T-helper 2 cell treated with Interferon-gamma antibody and Interleukin-4, amounts not matched to agents 5 μg/mL and 100 μg/mL, for 36 hours (primary cell): ENCODE results near the gene DCST2.

Experiments
- DNase-seq: peaks from one replicate; pipeline ENCODE4 v3.0.0; 2021; ENCODE audit warnings: low spot score
- H3K27ac Mint-ChIP-seq: one replicate; pipeline ENCODE4 v1.8.0; 2021; ENCODE audit warnings: mild to moderate bottlenecking, mixed read lengths
- H3K27me3 Mint-ChIP-seq: one replicate; pipeline ENCODE4 v1.8.0; 2021; ENCODE audit warnings: low read depth, mixed read lengths
- H3K36me3 Mint-ChIP-seq: one replicate; pipeline ENCODE4 v1.8.0; 2021; ENCODE audit warnings: low read depth, mixed read lengths
- H3K4me1 Mint-ChIP-seq: one replicate; pipeline ENCODE4 v1.8.0; 2021; ENCODE audit warnings: low read depth, mixed read lengths
- H3K4me3 Mint-ChIP-seq: one replicate; pipeline ENCODE4 v1.8.0; 2022; ENCODE audit warnings: mild to moderate bottlenecking, moderate library complexity, mixed read lengths
- H3K9me3 Mint-ChIP-seq: one replicate; pipeline ENCODE4 v1.8.0; 2021; ENCODE audit warnings: mixed read lengths

Gene DCST2

GRCh38 chr1:155033524-155033923 is at the start of gene DCST2, which contains the start of gene DCST1:
Gene DCST2 (minus strand): TSS chr1:155033781. CDS start chr1:155033701, 80 bp downstream.
Gene DCST1 (plus strand): TSS chr1:155033824. CDS start chr1:155034037, 213 bp downstream.
- Mint-ChIP-seq H3K4me3 (no peak within 1 kb of the TSS), H3K27me3 (peaks cover 8% of the 10 kb centered on the region), H3K36me3 (no peaks in the 10 kb centered on the region), H3K27ac (no peak within 1 kb of the TSS), H3K9me3 (no peaks in the 10 kb centered on the region), H3K4me1 (no peaks in the 10 kb centered on the region)
- no peak for DNase-seq

- H3K4me1 Mint-ChIP-seq, result peaks cover 34% of the 10 kb centered on the region
- DNase-seq, result no peak
- peaks cover 47% of the 10 kb centered on the region for H3K27me3 Mint-ChIP-seq
- no peak overlapping the region for H3K4me3 Mint-ChIP-seq
- H3K27ac Mint-ChIP-seq, result no peak overlapping the region
- no peaks in the 10 kb centered on the region for H3K9me3 Mint-ChIP-seq
- H3K36me3 Mint-ChIP-seq, result peaks cover 2% of the 10 kb centered on the region
Measured at GRCh38 chr1:155083052-155083541, 49.5 kb upstream of the DCST2 start.

GRCh38 chr1:155082301-155083051 is 48.9 kb upstream of the DCST2 start:
- Mint-ChIP-seq H3K27ac (no peak overlapping the region), H3K36me3 (peaks cover 2% of the 10 kb centered on the region), H3K27me3 (peaks cover 52% of the 10 kb centered on the region), H3K4me3 (peak overlapping the region; percentile 47), H3K4me1 (peaks cover 38% of the 10 kb centered on the region), H3K9me3 (no peaks in the 10 kb centered on the region)
- no peak for DNase-seq

- Mint-ChIP-seq H3K9me3 (no peaks in the 10 kb centered on the region), H3K36me3 (peaks cover 2% of the 10 kb centered on the region), H3K27me3 (peaks cover 52% of the 10 kb centered on the region), H3K4me1 (peaks cover 39% of the 10 kb centered on the region), H3K4me3 (peak overlapping the region; percentile 70), H3K27ac (peak overlapping the region; percentile 13)
- no peak for DNase-seq
Measured at GRCh38 chr1:155081472-155082300, 48.1 kb upstream of the DCST2 start.

- no peak for DNase-seq
- Mint-ChIP-seq H3K9me3 (no peaks in the 10 kb centered on the region), H3K27ac (no peak overlapping the region), H3K4me3 (peak overlapping the region; percentile 70), H3K27me3 (peaks cover 52% of the 10 kb centered on the region), H3K36me3 (peaks cover 2% of the 10 kb centered on the region), H3K4me1 (peaks cover 40% of the 10 kb centered on the region)
Measured at GRCh38 chr1:155080312-155081228, 47.0 kb upstream of the DCST2 start.

- Mint-ChIP-seq H3K36me3 (peaks cover 2% of the 10 kb centered on the region), H3K9me3 (no peaks in the 10 kb centered on the region), H3K27me3 (peaks cover 52% of the 10 kb centered on the region), H3K27ac (no peak overlapping the region), H3K4me1 (peaks cover 40% of the 10 kb centered on the region), H3K4me3 (peak overlapping the region; percentile 78)
- DNase-seq, result no peak
Measured at GRCh38 chr1:155079487-155080311, 46.1 kb upstream of the DCST2 start.

- Mint-ChIP-seq H3K4me1 (peaks cover 36% of the 10 kb centered on the region), H3K9me3 (no peaks in the 10 kb centered on the region), H3K4me3 (peak overlapping the region; percentile 78), H3K36me3 (peaks cover 2% of the 10 kb centered on the region), H3K27me3 (peaks cover 47% of the 10 kb centered on the region), H3K27ac (no peak overlapping the region)
- no peak for DNase-seq
Measured at GRCh38 chr1:155079210-155079486, 45.6 kb upstream of the DCST2 start.

- peaks cover 2% of the 10 kb centered on the region for H3K36me3 Mint-ChIP-seq
- peak; percentile 71 for DNase-seq
- H3K27ac Mint-ChIP-seq, result no peak within 1 kb of the TSS
Measured at GRCh38 chr1:155078469-155079209, 45.1 kb upstream of the DCST2 start, which contains the start of gene EFNA3. Gene EFNA3 (plus strand): TSS chr1:155078837. CDS start chr1:155078942, 105 bp downstream.

GRCh38 chr1:155077758-155078445 is 44.3 kb upstream of the DCST2 start:
- Mint-ChIP-seq H3K4me3 (peak overlapping the region; percentile 18), H3K36me3 (peaks cover 2% of the 10 kb centered on the region), H3K9me3 (no peaks in the 10 kb centered on the region), H3K27me3 (peaks cover 35% of the 10 kb centered on the region), H3K27ac (no peak overlapping the region), H3K4me1 (peaks cover 42% of the 10 kb centered on the region)
- no peak for DNase-seq

More at GRCh38 chr1:155078469-155079209, 45.1 kb upstream of the DCST2 start, which contains the start of gene EFNA3:
- Mint-ChIP-seq H3K9me3 (no peaks in the 10 kb centered on the region), H3K4me3 (peak within 1 kb of the TSS; percentile 78), H3K4me1 (peaks cover 36% of the 10 kb centered on the region), H3K27me3 (peaks cover 42% of the 10 kb centered on the region)

GRCh38 chr1:155077346-155077745 is 43.8 kb upstream of the DCST2 start:
- no peaks in the 10 kb centered on the region for H3K9me3 Mint-ChIP-seq
- no peak overlapping the region for H3K4me3 Mint-ChIP-seq
- H3K27ac Mint-ChIP-seq, result no peak overlapping the region
- peaks cover 42% of the 10 kb centered on the region for H3K4me1 Mint-ChIP-seq
- peaks cover 30% of the 10 kb centered on the region for H3K27me3 Mint-ChIP-seq
- DNase-seq, result no peak
- peaks cover 2% of the 10 kb centered on the region for H3K36me3 Mint-ChIP-seq

- H3K36me3 Mint-ChIP-seq, result peaks cover under 1% of the 10 kb centered on the region
- H3K4me1 Mint-ChIP-seq, result peaks cover 40% of the 10 kb centered on the region
- no peaks in the 10 kb centered on the region for H3K9me3 Mint-ChIP-seq
- H3K4me3 Mint-ChIP-seq, result no peak overlapping the region
- DNase-seq, result no peak
- peaks cover 25% of the 10 kb centered on the region for H3K27me3 Mint-ChIP-seq
- H3K27ac Mint-ChIP-seq, result no peak overlapping the region
Measured at GRCh38 chr1:155076371-155076770, 42.8 kb upstream of the DCST2 start.

GRCh38 chr1:155075535-155075934 is 42.0 kb upstream of the DCST2 start:
- peaks cover 38% of the 10 kb centered on the region for H3K4me1 Mint-ChIP-seq
- no peak overlapping the region for H3K27ac Mint-ChIP-seq
- no peak for DNase-seq
- peaks cover 21% of the 10 kb centered on the region for H3K27me3 Mint-ChIP-seq
- no peak overlapping the region for H3K4me3 Mint-ChIP-seq
- no peaks in the 10 kb centered on the region for H3K9me3 Mint-ChIP-seq
- no peaks in the 10 kb centered on the region for H3K36me3 Mint-ChIP-seq
